Right lobe of liver (tissue), 6 donors: ENCODE results near the gene SLC13A4. TPM values are rescaled to one million over a fixed set of nuclear protein-coding genes. Genes with fewer than 3 reads are reported as not detected.

Experiments
- ATAC-seq, 4 donors: fragments of 200-7000 bp; cut with Tn5 transposase; one replicate each; pipeline ENCODE4 v1.9.1; 2020; ENCODE audit warnings: mild to moderate bottlenecking in 4 of 4, moderate library complexity in 4 of 4
- DNase-seq, 3 donors: peaks; one replicate each; pipeline ENCODE4 v3.0.0-alpha.2; 2020
- H3K27ac ChIP-seq, 3 donors: fragments of 200-600 bp; one replicate each; pipeline ENCODE4 v1.8.0; 2022
- H3K27me3 ChIP-seq, 2 donors: fragments of 200-600 bp; one replicate each; pipeline ENCODE4 v1.8.0; 2022
- H3K36me3 ChIP-seq, 4 donors: fragments of 200-600 bp; sonication (generic) in 1 of 4; one replicate each; pipeline versions ENCODE4 v1.5.1 to v1.8.0; 2017 to 2022; ENCODE audit warnings: control low read depth in 1 of 4
- H3K4me1 ChIP-seq, 4 donors: fragments of 200-600 bp; sonication (generic) in 1 of 4; one replicate each; pipeline versions ENCODE4 v1.5.1 to v1.8.0; 2017 to 2022; ENCODE audit warnings: control low read depth in 1 of 4
- H3K4me3 ChIP-seq, 3 donors: fragments of 200-600 bp; one replicate each; pipeline ENCODE4 v1.8.0; 2022
- H3K9me3 ChIP-seq, 4 donors: fragments of 200-600 bp; sonication (generic) in 1 of 4; one replicate each; pipeline versions ENCODE4 v1.5.1 to v1.8.0; 2017 to 2022; ENCODE audit warnings: control low read depth in 1 of 4
- POLR2A ChIP-seq: fragments of 450-650 bp; IDR thresholded peaks from one replicate; pipeline ENCODE4 v1.6.1; 2017; ENCODE audit warnings: antibody characterized with exemption, mild to moderate bottlenecking
- WGBS: methylation state at CpG from one replicate; pipeline ENCODE4 v1.1.6; 2018; ENCODE audit warnings: low coverage, low lambda C conversion rate; ENCODE audit not compliant: insufficient coverage; ENCODE audit errors: missing lambda C conversion rate; 5-methylcytosine and 5-hydroxymethylcytosine counted together
- intact Hi-C, 2 donors: fragments of 100-400 bp; cut with DNase I; formaldehyde crosslinking; loops; one replicate each; pipeline versions ENCODE4 v1.11.2 to v1.14.1; 2022
- total RNA-seq, 6 experiments: library from RNA; depleted of rRNA in 2 of 6; stranded (reverse); fragments of >200 nt in 2 of 6; fragmentation: NEBNext Ultra II Directional in 3 of 6; extraction: Animal tissue kit (Norgen Biotek cat#: 25700) in 3 of 6; gene quantifications; one replicate each; pipeline versions ENCODE4 v1.1.0 to v1.2.4, GENCODE V29; 2016 to 2023
- TF ChIP-seq, protein P1 (sequence below), 4 donors: fragments of 200-600 bp in 3 of 4; fragments of 450-650 bp in 1 of 4; IDR thresholded peaks; one replicate each; pipeline versions ENCODE4 v1.5.1 to v1.8.0; 2016 to 2022; ENCODE audit warnings: antibody characterized with exemption in 4 of 4, mild to moderate bottlenecking in 2 of 4
- donor health status: DM: no; HTN: yes; CAD: no.
- donor health status: DM: no; HTN: no; CAD: no.
- donor health status: DM: no; HTN: no; CAD: no.
- donor health status: DM: no; HTN: yes; CAD: no.
- donor health status: DM: no; HTN: yes; CAD: no.

SLC13A4 gene
- total RNA-seq, 6 experiments from 2014 or later: 0.09 to 0.25 (median 0.18) TPM; not detected in 2

DNA sequence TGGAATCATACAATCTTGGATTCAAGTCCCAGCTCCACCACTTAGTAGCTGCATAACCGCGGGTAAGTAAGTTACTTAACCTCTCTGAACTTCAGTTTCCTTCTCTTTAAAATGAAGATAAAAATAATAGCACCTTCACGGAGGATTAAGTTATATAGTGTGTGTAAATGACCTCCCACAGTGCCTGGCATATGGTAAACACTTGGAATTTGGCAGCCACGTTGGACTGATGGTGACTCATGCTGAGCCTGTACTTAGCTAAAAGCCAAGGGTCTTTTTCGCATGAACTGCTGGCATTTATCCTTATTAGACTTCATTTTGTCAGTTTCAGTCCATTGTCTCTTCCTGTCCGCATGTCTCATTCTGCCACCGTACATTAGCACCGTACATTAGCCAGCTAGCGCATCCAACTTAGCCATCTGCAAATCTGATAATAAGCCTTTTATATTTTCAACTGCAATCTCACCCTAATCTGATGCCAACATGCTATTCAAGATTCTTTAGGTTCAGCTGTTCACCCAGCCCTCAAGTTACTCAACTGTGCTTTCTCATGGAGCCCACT lies 11.2 kb downstream of the SLC13A4 start:
- DNase-seq: no peak
- H3K36me3 ChIP-seq: no peaks in the 10 kb centered on the region
- 71% methylated on average over 9 of the region's 9 CpGs for WGBS
- H3K9me3 ChIP-seq: no peaks in the 10 kb centered on the region
- intact Hi-C loops: no loop called here
- no peak overlapping the region for H3K4me3 ChIP-seq
- H3K4me1 ChIP-seq: no peaks in the 10 kb centered on the region
- H3K27ac ChIP-seq: no peak overlapping the region
- ATAC-seq: no peak
- H3K27me3 ChIP-seq: no peaks in the 10 kb centered on the region
- TF ChIP-seq, protein P1, sequence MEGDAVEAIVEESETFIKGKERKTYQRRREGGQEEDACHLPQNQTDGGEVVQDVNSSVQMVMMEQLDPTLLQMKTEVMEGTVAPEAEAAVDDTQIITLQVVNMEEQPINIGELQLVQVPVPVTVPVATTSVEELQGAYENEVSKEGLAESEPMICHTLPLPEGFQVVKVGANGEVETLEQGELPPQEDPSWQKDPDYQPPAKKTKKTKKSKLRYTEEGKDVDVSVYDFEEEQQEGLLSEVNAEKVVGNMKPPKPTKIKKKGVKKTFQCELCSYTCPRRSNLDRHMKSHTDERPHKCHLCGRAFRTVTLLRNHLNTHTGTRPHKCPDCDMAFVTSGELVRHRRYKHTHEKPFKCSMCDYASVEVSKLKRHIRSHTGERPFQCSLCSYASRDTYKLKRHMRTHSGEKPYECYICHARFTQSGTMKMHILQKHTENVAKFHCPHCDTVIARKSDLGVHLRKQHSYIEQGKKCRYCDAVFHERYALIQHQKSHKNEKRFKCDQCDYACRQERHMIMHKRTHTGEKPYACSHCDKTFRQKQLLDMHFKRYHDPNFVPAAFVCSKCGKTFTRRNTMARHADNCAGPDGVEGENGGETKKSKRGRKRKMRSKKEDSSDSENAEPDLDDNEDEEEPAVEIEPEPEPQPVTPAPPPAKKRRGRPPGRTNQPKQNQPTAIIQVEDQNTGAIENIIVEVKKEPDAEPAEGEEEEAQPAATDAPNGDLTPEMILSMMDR (IDR thresholded peaks at IDR 0.05): no peak
- TF ChIP-seq POLR2A: no peak

GRCh38 chr7:135715673-135716072 lies 12.3 kb downstream of the SLC13A4 start:
- Histone ChIP-seq H3K4me1 (no peaks in the 10 kb centered on the region), H3K36me3 (no peaks in the 10 kb centered on the region), H3K27ac (no peak overlapping the region), H3K4me3 (no peak overlapping the region), H3K9me3 (no peaks in the 10 kb centered on the region), H3K27me3 (no peaks in the 10 kb centered on the region)
- WGBS: 83% methylated on average over 1 of the region's 1 CpG
- no peak for DNase-seq
- ATAC-seq: no peak
- TF ChIP-seq, protein P1 (IDR thresholded peaks at IDR 0.05): no peak
- TF ChIP-seq POLR2A: no peak
- intact Hi-C loops: no loop called here

- 85% methylated on average over 5 of the region's 5 CpGs for WGBS
- no peak for DNase-seq
- H3K27me3 ChIP-seq: no peaks in the 10 kb centered on the region
- H3K27ac ChIP-seq: no peak overlapping the region
- H3K4me3 ChIP-seq: no peak overlapping the region
- ATAC-seq: no peak
- no peaks in the 10 kb centered on the region for H3K36me3 ChIP-seq
- TF ChIP-seq, protein P1 (IDR thresholded peaks at IDR 0.05): no peak
- TF ChIP-seq POLR2A: no peak
- intact Hi-C loops: no loop called here
- no peaks in the 10 kb centered on the region for H3K4me1 ChIP-seq
- H3K9me3 ChIP-seq: no peaks in the 10 kb centered on the region
Measured at GRCh38 chr7:135715055-135715522, 12.9 kb downstream of the SLC13A4 start.

- TF ChIP-seq, protein P1 (IDR thresholded peaks at IDR 0.05): no peak
- no peak for TF ChIP-seq POLR2A
- ATAC-seq (no peak), DNase-seq (no peak)
- Histone ChIP-seq H3K36me3 (no peaks in the 10 kb centered on the region), H3K4me3 (no peak overlapping the region), H3K27me3 (no peaks in the 10 kb centered on the region), H3K4me1 (no peaks in the 10 kb centered on the region), H3K27ac (no peak overlapping the region), H3K9me3 (no peaks in the 10 kb centered on the region)
- WGBS: 54% methylated on average over 15 of the region's 20 CpGs
- intact Hi-C loops: no loop called here
Measured at GRCh38 chr7:135714534-135715009, 13.4 kb downstream of the SLC13A4 start.
